ENCODE results near the gene SCRN2. TPM values are rescaled to one million over a fixed set of nuclear protein-coding genes. Genes with fewer than 3 reads are reported as not detected.

SCRN2 gene
- total and polyA plus RNA-seq, 7 donors = 22.5 to 44.6 (median 28.8) TPM

DNA sequence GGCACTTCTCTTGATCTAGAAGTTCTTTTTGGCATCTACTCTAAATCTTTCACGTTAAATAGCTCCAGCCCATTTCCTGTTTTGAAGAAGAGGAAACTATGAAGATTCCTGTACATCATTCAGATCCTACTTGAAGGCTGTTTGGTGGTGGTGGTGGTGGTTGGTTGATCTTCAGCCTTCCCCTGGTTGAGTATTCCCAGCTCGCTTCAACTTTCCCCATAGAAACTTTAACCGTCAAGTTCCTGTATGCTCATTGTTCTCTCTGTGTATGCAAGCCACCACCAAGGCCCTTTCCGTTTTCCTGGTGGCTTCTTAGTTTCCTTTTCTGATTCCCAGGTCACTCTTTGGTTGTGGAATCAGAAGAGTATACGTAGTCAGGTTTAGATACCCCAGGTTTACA lies 6.3 kb downstream of the SCRN2 start:
- Histone ChIP-seq H3K9me3 (no peaks in the 10 kb centered on the region), H3K27ac (no peak overlapping the region), H3K36me3 (peaks cover 0 to 34% (median 9%) of the 10 kb centered on the region in 4 donors), H3K27me3 (no peaks in the 10 kb centered on the region), H3K4me3 (no peak overlapping the region), H3K4me1 (peaks cover 0 to 26% (median 22%) of the 10 kb centered on the region in 4 donors)
- DNase-seq = no peak
- intact Hi-C loops (cut with DNase I) = no loop called here
- TF ChIP-seq EP300 (IDR thresholded peaks at IDR 0.05) (no peak), POLR2AphosphoS5 (IDR thresholded peaks at IDR 0.05) (no peak), POLR2A (IDR thresholded peaks at IDR 0.05) (no peak)
- TF ChIP-seq, protein P1, sequence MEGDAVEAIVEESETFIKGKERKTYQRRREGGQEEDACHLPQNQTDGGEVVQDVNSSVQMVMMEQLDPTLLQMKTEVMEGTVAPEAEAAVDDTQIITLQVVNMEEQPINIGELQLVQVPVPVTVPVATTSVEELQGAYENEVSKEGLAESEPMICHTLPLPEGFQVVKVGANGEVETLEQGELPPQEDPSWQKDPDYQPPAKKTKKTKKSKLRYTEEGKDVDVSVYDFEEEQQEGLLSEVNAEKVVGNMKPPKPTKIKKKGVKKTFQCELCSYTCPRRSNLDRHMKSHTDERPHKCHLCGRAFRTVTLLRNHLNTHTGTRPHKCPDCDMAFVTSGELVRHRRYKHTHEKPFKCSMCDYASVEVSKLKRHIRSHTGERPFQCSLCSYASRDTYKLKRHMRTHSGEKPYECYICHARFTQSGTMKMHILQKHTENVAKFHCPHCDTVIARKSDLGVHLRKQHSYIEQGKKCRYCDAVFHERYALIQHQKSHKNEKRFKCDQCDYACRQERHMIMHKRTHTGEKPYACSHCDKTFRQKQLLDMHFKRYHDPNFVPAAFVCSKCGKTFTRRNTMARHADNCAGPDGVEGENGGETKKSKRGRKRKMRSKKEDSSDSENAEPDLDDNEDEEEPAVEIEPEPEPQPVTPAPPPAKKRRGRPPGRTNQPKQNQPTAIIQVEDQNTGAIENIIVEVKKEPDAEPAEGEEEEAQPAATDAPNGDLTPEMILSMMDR (IDR thresholded peaks at IDR 0.05) = no peak
- WGBS, 2 donors = 66 to 72% methylated on average over 5 of the region's 5 CpGs

DNA sequence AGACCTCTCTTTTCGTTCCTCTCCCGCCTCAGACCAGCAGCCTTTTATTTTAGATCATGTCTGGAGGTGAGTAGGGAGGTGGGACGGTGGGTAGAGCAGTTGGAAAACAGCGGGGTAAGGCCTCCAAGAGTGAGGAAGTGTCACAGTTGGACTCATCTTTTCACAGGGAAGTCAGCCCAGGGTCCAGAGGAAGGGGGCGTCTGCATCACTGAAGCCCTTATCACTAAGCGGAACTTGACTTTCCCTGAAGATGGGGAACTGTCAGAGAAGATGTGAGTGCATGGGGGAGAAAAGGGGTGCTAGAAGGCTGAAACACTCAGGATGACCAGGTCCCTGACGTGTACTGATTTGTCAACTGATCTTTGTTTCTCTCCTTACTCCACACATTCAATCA lies 9.1 kb downstream of the SCRN2 start:
- Histone ChIP-seq H3K9me3 (no peaks in the 10 kb centered on the region), H3K4me3 (peak overlapping the region; percentile 15 to 79 (median 76)), H3K36me3 (peaks cover 3 to 34% (median 4%) of the 10 kb centered on the region in 4 donors), H3K4me1 (peaks cover 0 to 25% (median 20%) of the 10 kb centered on the region in 4 donors), H3K27ac (peak overlapping the region in 3 of 4 donors; percentile 81 to 84 (median 84)), H3K27me3 (no peaks in the 10 kb centered on the region)
- intact Hi-C loops (cut with DNase I) = no loop called here
- TF ChIP-seq POLR2AphosphoS5 (IDR thresholded peaks at IDR 0.05) = no peak
- TF ChIP-seq, protein P1 (IDR thresholded peaks at IDR 0.05) = no peak
- TF ChIP-seq POLR2A (IDR thresholded peaks at IDR 0.05) = no peak
- TF ChIP-seq EP300 (IDR thresholded peaks at IDR 0.05) = no peak
- 11 to 14% methylated on average over 7 of the region's 7 CpGs for WGBS, 2 donors
- DNase-seq = no peak

DNA sequence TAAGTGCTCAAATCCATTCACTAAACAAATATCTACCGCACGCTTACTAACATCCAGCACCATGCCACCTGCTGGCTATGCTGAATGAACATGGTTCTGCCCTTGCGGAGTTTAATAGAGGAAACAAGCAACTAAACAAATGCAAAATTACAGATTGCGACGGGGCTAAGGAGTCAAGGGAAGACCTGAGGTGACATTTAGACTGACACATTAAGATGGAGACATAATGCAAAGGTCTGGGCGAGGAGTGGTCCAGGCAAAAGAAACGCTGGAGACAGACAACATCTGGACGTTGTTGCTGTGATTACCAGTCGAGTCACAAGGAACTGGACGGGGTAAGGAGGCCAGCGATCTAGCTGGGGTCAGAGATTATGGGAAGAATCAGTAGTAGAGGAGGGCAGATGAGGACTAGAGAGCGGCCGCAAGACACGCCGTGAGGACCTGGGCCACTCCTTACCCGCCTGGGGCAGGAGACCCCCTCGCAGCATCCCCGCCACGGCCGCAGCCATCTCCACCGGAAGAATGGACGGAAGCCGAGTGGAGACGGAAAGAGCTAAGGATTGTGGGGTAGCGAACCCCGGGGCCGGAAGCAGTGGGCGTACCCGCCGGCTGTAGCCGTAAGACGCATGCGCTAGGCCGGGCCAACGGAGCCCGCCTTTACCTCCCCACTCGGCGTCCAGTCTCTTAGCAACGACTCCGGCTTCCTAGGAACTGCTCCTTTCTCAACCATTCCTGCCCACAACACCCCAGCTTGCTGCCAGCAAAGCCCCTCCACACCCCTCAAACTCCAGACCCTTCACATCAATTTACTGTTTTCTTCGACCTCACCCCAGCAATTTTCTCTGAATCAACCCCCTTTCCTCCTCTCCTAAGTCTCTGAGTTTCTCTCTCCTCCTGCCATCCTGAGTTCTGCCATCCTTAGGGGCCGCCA lies 9.8 kb downstream of the SCRN2 start, which contains the start of the genes LRRC46 and MRPL10:
TSS of gene LRRC46 (plus strand) at position 668 of the 931 bp plus-strand sequence. CDS start 320 bp downstream, outside the sequence.
TSS of gene MRPL10 (minus strand) at position 539 of the 931 bp plus-strand sequence. CDS start at position 509, 30 bp downstream.
- intact Hi-C loops (cut with DNase I) = no loop called here
- TF ChIP-seq POLR2A (IDR thresholded peaks at IDR 0.05) (peak; percentile 72 to 84), POLR2AphosphoS5 (IDR thresholded peaks at IDR 0.05) (peak; percentile 91 to 97 (median 96)), EP300 (IDR thresholded peaks at IDR 0.05) (peak in 1 of 4 donors; percentile 64)
- TF ChIP-seq, protein P1 (IDR thresholded peaks at IDR 0.05) = no peak
- peak; percentile 97 for DNase-seq
- Histone ChIP-seq H3K27me3 (no peaks in the 10 kb centered on the region), H3K4me3 (peak within 1 kb of the TSS; percentile 74 to 87 (median 78)), H3K9me3 (no peaks in the 10 kb centered on the region), H3K4me1 (peaks cover 0 to 25% (median 20%) of the 10 kb centered on the region in 4 donors), H3K36me3 (peaks cover 3 to 34% (median 11%) of the 10 kb centered on the region in 4 donors), H3K27ac (peak within 1 kb of the TSS; percentile 69 to 84 (median 82))
- 0% methylated on average over 42 of the region's 42 CpGs for WGBS, 2 donors

DNA sequence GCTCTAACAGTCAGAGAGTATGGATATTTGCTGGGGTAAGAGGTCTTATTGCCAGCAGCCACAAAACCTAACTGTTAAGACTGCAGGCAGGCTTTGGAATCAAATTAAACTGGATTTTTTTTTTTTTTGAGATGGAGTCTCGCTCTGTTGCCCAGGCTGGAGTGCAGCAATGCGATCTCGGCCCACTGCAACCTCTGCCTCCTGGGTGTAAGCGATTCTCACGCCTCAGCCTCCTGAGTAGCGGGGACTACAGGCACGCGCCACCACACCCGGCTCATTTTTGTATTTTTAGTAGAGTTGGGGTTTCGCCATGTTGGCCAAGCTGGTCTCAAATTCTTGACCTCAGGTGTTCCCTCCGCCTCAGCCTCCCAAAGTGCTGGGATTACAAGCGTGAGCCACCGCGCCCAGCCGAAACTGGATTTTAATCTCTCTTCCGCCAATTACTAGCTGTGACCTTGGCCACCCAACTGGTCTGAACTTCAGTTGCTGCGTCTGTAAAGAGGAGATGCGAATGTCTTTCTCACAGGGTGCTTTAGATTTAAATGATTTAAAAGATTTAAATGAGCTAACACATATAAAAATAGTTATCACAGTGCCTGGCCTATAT lies 10.6 kb downstream of the SCRN2 start:
- Histone ChIP-seq H3K9me3 (no peaks in the 10 kb centered on the region), H3K4me1 (peaks cover 0 to 25% (median 20%) of the 10 kb centered on the region in 4 donors), H3K27me3 (no peaks in the 10 kb centered on the region), H3K36me3 (peaks cover 3 to 35% (median 18%) of the 10 kb centered on the region in 4 donors), H3K27ac (peak overlapping the region; percentile 69 to 84 (median 82)), H3K4me3 (peak overlapping the region; percentile 74 to 87 (median 78))
- TF ChIP-seq POLR2AphosphoS5 (IDR thresholded peaks at IDR 0.05) (no peak), EP300 (IDR thresholded peaks at IDR 0.05) (no peak), POLR2A (IDR thresholded peaks at IDR 0.05) (no peak)
- TF ChIP-seq, protein P1 (IDR thresholded peaks at IDR 0.05) = no peak
- intact Hi-C loops (cut with DNase I) = no loop called here
- DNase-seq = no peak
- WGBS, 2 donors = 52 to 71% methylated on average over 18 of the region's 18 CpGs

Data from sigmoid colon (tissue), 7 donors.